Hepatocyte (in vitro differentiated cells): ENCODE data around the gene CUL1. TPM values are rescaled to one million over a fixed set of nuclear protein-coding genes. Genes with fewer than 3 reads are reported as not detected.

Experiments used
- DNase-seq: peaks from one replicate; pipeline ENCODE4 v3.0.0-alpha.2; 2016; ENCODE audit warnings: low spot score
- H2AFZ ChIP-seq: fragments of 200-600 bp; sonication (generic); 2 replicates; pipeline ENCODE4 v1.6.0; 2016; ENCODE audit warnings: antibody characterized with exemption, mild to moderate bottlenecking
- H3K27ac ChIP-seq: fragments of 200-600 bp; sonication (generic); 2 replicates; pipeline ENCODE4 v1.5.1; 2016; ENCODE audit warnings: mild to moderate bottlenecking
- H3K27me3 ChIP-seq: fragments of 200-600 bp; sonication (generic); 2 replicates; pipeline ENCODE4 v1.6.1; 2016
- H3K36me3 ChIP-seq: fragments of 200-600 bp; sonication (generic); replicated peaks from 2 replicates; pipeline ENCODE4 v1.5.1; 2016; ENCODE audit warnings: low read depth; ENCODE audit not compliant: insufficient read depth
- H3K4me1 ChIP-seq: fragments of 200-600 bp; sonication (generic); 2 replicates; pipeline ENCODE4 v1.5.1; 2016; ENCODE audit warnings: mild to moderate bottlenecking, moderate library complexity; ENCODE audit not compliant: insufficient read depth
- H3K4me2 ChIP-seq: fragments of 200-600 bp; sonication (generic); 2 replicates; pipeline ENCODE4 v1.6.0; 2016
- H3K4me3 ChIP-seq: fragments of 200-600 bp; sonication (generic); 2 replicates; pipeline ENCODE4 v1.5.1; 2016; ENCODE audit warnings: mild to moderate bottlenecking
- H3K79me2 ChIP-seq: fragments of 200-600 bp; sonication (generic); 2 replicates; pipeline ENCODE4 v1.6.0; 2017; ENCODE audit warnings: mild to moderate bottlenecking
- H3K9me2 ChIP-seq: fragments of 200-600 bp; sonication (generic); replicated peaks from 2 replicates; pipeline ENCODE4 v1.6.0; 2017; ENCODE audit warnings: mild to moderate bottlenecking; ENCODE audit not compliant: insufficient read depth
- H3K9me3 ChIP-seq: fragments of 200-600 bp; sonication (generic); 2 replicates; pipeline ENCODE4 v1.5.1; 2016; ENCODE audit warnings: low read depth, mild to moderate bottlenecking
- H4K20me1 ChIP-seq: fragments of 200-600 bp; sonication (generic); 2 replicates; pipeline ENCODE4 v1.6.0; 2016; ENCODE audit warnings: mild to moderate bottlenecking; ENCODE audit not compliant: insufficient read depth, poor library complexity, severe bottlenecking
- CTCF ChIP-seq: fragments of 200-600 bp; sonication (generic); IDR thresholded peaks from 2 replicates; pipeline ENCODE4 v1.5.1; 2016; ENCODE audit warnings: antibody characterized with exemption, mild to moderate bottlenecking; ENCODE audit not compliant: poor library complexity
- EZH2 ChIP-seq: fragments of 200-600 bp; sonication (generic); IDR thresholded peaks from 2 replicates; pipeline ENCODE4 v1.6.1; 2016; ENCODE audit warnings: antibody characterized with exemption, mild to moderate bottlenecking, borderline replicate concordance
- EZH2phosphoT487 ChIP-seq: fragments of 200-600 bp; sonication (generic); IDR thresholded peaks from one replicate; pipeline ENCODE4 v1.6.1; 2018; ENCODE audit warnings: antibody characterized with exemption, mild to moderate bottlenecking, low read depth, moderate library complexity; ENCODE audit not compliant: unreplicated experiment, severe bottlenecking
- WGBS: methylation state at CpG from one replicate; pipeline ENCODE4 v1.1.6; 2016; ENCODE audit warnings: low lambda C conversion rate; ENCODE audit errors: missing lambda C conversion rate; 5-methylcytosine and 5-hydroxymethylcytosine counted together
- polyA plus RNA-seq: library from polyadenylated mRNA; unstranded; fragments of >200 nt; fragmentation: Nextera tagmentation; extraction: Ambion mirVana; gene quantifications from 2 replicates; pipeline ENCODE4 v1.2.1, GENCODE V29; 2016
- total RNA-seq: library from RNA; depleted of rRNA; stranded (reverse); fragments of >200 nt; gene quantifications from 2 replicates; pipeline ENCODE4 v1.2.3, GENCODE V29; 2014

Gene CUL1
- 64.2 and 68.4 TPM in 2 replicates for total RNA-seq
- 55.3 and 56.7 TPM in 2 replicates for polyA plus RNA-seq

- H2AFZ ChIP-seq, result peak within 1 kb of the TSS; percentile 92
- peak; percentile 91 for DNase-seq
- 0% methylated on average over 22 of the region's 84 CpGs for WGBS
- H3K9me2 ChIP-seq, result no peaks in the 10 kb centered on the region
- H3K27me3 ChIP-seq, result no peaks in the 10 kb centered on the region
- H3K4me2 ChIP-seq, result peak within 1 kb of the TSS; percentile 89
- H3K27ac ChIP-seq, result peak within 1 kb of the TSS; percentile 100
- H4K20me1 ChIP-seq, result peaks cover 39% of the 10 kb centered on the region
- H3K79me2 ChIP-seq, result peaks cover 58% of the 10 kb centered on the region
- peaks cover 19% of the 10 kb centered on the region for H3K4me1 ChIP-seq
- H3K4me3 ChIP-seq, result peak within 1 kb of the TSS; percentile 90
- H3K9me3 ChIP-seq, result no peaks in the 10 kb centered on the region
- no peak for TF ChIP-seq CTCF
- no peak for TF ChIP-seq EZH2phosphoT487
- TF ChIP-seq EZH2, result no peak
- H3K36me3 ChIP-seq, result no peaks in the 10 kb centered on the region
Observed at GRCh38 chr7:148698397-148699023, at the start of gene CUL1. Gene CUL1, plus strand, starts transcription at chr7:148698903. Its CDS starts 31,220 bp downstream, at chr7:148730123.

- Histone ChIP-seq H3K9me3 (no peaks in the 10 kb centered on the region), H3K4me2 (no peak overlapping the region), H4K20me1 (no peaks in the 10 kb centered on the region), H3K4me3 (no peak overlapping the region), H2AFZ (no peak overlapping the region), H3K36me3 (no peaks in the 10 kb centered on the region), H3K27me3 (no peaks in the 10 kb centered on the region), H3K79me2 (no peaks in the 10 kb centered on the region), H3K9me2 (no peaks in the 10 kb centered on the region), H3K27ac (no peak overlapping the region), H3K4me1 (no peaks in the 10 kb centered on the region)
- 79% methylated on average over 4 of the region's 4 CpGs for WGBS
- DNase-seq, result no peak
- TF ChIP-seq EZH2 (no peak), EZH2phosphoT487 (no peak), CTCF (no peak)
Observed at GRCh38 chr7:148650232-148650858, 48.4 kb upstream of the CUL1 start.

- no peak overlapping the region for H3K4me3 ChIP-seq
- no peaks in the 10 kb centered on the region for H3K36me3 ChIP-seq
- TF ChIP-seq EZH2phosphoT487 (no peak), EZH2 (no peak), CTCF (no peak)
- H3K9me3 ChIP-seq, result no peaks in the 10 kb centered on the region
- no peaks in the 10 kb centered on the region for H3K9me2 ChIP-seq
- H3K4me1 ChIP-seq, result no peaks in the 10 kb centered on the region
- H3K79me2 ChIP-seq, result no peaks in the 10 kb centered on the region
- no peak overlapping the region for H3K27ac ChIP-seq
- no peak for DNase-seq
- no peaks in the 10 kb centered on the region for H3K27me3 ChIP-seq
- no peak overlapping the region for H3K4me2 ChIP-seq
- no peak overlapping the region for H2AFZ ChIP-seq
- no peaks in the 10 kb centered on the region for H4K20me1 ChIP-seq
Observed at GRCh38 chr7:148652773-148653172, 45.9 kb upstream of the CUL1 start.
